Measurements from ENCODE around the gene PDGFD. TPM values are rescaled to one million over a fixed set of nuclear protein-coding genes. Genes with fewer than 3 reads are reported as not detected.

The PDGFD gene
- total RNA-seq, 1 donor from 2014 or later = 3.9 TPM

DNA sequence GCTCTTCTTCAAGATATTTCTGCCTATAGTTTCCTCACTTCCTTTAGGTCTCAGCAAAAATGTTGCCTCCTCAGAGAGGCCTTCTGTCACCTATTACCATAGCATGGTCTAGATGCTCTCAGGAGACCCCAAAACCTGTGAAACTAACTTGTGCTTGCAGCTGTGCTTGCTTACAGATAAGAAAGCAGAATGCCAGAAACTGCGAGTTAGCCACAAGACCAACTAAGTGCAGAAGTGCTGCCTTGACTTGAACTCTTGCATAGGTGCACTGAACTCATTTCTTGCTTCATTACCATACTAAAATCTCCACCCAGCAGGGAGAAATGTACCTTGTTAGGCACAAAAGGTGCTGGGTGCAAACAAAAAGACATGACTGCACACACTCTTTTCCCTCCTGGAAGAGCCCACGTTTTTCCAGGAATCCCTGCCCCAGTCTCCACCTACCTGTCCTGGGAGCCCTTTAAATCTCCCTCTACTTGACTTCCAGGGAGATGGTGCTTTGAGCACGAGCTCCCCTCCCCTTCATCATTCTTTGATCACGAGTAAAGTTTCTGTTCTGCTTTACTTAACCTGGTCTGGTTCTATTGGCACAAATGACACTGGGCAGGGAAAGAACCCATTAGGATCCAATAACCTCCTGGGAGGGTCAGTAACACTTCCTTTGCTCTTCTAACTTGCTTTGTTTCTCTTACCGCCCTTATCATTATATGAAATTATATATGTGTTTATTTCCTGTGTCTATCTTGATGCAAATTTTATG is 265.2 kb downstream of the PDGFD start:
- intact Hi-C loops (cut with DNase I) = no loop called here
- Histone ChIP-seq H3K27me3 (ENCODE audit: low read depth) (no peaks in the 10 kb centered on the region), H3K36me3 (no peaks in the 10 kb centered on the region), H3K9me3 (no peaks in the 10 kb centered on the region), H3K27ac (no peak overlapping the region), H3K4me1 (peaks cover 6% of the 10 kb centered on the region), H3K4me3 (no peak overlapping the region)
- ATAC-seq (no peak), DNase-seq (no peak)
- no peak for TF ChIP-seq CTCF (IDR thresholded peaks at IDR 0.05)

DNA sequence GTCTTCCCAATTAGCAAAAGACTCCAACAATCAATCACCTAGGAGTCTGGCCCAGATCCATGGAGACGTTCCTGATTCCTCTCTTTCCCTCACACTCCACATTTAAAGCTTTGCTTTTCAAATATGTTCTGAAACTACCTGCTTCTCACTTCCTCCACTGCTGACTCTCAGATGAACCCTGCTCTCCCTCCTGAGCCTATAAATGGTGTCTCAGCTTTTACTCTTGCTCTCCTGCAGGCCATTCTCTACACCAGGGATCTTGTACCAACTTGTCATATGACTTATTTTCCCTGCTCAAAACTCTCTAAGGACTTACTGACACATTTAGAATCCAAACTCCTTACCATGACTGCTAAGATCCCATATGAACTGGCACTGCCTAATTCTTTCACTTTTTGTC is 265.9 kb downstream of the PDGFD start:
- Histone ChIP-seq H3K4me3 (no peak overlapping the region), H3K27ac (no peak overlapping the region), H3K36me3 (no peaks in the 10 kb centered on the region), H3K4me1 (peaks cover 6% of the 10 kb centered on the region), H3K9me3 (no peaks in the 10 kb centered on the region), H3K27me3 (ENCODE audit: low read depth) (no peaks in the 10 kb centered on the region)
- ATAC-seq (no peak), DNase-seq (no peak)
- no peak for TF ChIP-seq CTCF (IDR thresholded peaks at IDR 0.05)
- intact Hi-C loops (cut with DNase I) = no loop called here

GRCh38 chr11:103897160-103897936 is 266.6 kb downstream of the PDGFD start:
- DNase-seq = no peak
- H3K9me3 ChIP-seq = no peaks in the 10 kb centered on the region
- no peaks in the 10 kb centered on the region for H3K36me3 ChIP-seq
- H3K4me1 ChIP-seq = peaks cover 6% of the 10 kb centered on the region
- H3K27me3 ChIP-seq (ENCODE audit: low read depth) = no peaks in the 10 kb centered on the region
- TF ChIP-seq CTCF (IDR thresholded peaks at IDR 0.05) = no peak
- intact Hi-C loops (cut with DNase I) = no loop called here
- H3K27ac ChIP-seq = no peak overlapping the region
- no peak for ATAC-seq
- H3K4me3 ChIP-seq = no peak overlapping the region

- no peak overlapping the region for H3K27ac ChIP-seq
- DNase-seq (no peak), ATAC-seq (no peak)
- H3K4me3 ChIP-seq = no peak overlapping the region
- no peaks in the 10 kb centered on the region for H3K27me3 ChIP-seq (ENCODE audit: low read depth)
- H3K9me3 ChIP-seq = peaks cover 7% of the 10 kb centered on the region
- TF ChIP-seq CTCF (IDR thresholded peaks at IDR 0.05) = no peak
- no peaks in the 10 kb centered on the region for H3K36me3 ChIP-seq
- intact Hi-C loops (cut with DNase I) = no loop called here
- peaks cover 6% of the 10 kb centered on the region for H3K4me1 ChIP-seq
Measured at GRCh38 chr11:103895106-103895505, 268.8 kb downstream of the PDGFD start.

DNA sequence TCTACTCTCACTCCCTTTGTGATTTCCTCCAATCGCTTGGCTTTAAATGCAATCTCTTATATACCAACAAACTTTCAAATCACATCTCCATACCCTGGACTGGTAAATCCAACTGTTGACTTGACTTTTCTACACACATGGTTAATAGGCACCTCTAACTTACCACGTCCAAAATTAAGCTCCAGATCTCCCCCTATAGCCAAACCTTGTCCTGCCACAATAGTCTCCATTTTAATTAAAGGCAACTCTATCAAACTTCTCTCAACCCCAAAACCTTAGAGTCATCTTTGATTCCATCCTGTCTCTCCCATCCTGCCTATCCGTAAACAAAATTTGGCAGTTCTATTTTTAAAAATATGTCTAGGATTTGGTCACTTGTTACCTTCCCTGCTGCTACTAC is 269.3 kb downstream of the PDGFD start:
- intact Hi-C loops (cut with DNase I) = no loop called here
- Histone ChIP-seq H3K4me1 (peaks cover 6% of the 10 kb centered on the region), H3K27ac (no peak overlapping the region), H3K36me3 (no peaks in the 10 kb centered on the region), H3K27me3 (ENCODE audit: low read depth) (no peaks in the 10 kb centered on the region), H3K4me3 (no peak overlapping the region), H3K9me3 (peaks cover 9% of the 10 kb centered on the region)
- DNase-seq = no peak
- ATAC-seq = no peak
- TF ChIP-seq CTCF (IDR thresholded peaks at IDR 0.05) = no peak

Data from lower lobe of right lung (tissue), 2 donors.